HG03439 (cell line): ENCODE data around the gene YLPM1.

Experiments used
- ATAC-seq: cut with Tn5 transposase; IDR thresholded peaks from one replicate; pipeline ENCODE4 v1.9.1; 2021; ENCODE audit warnings: mild to moderate bottlenecking, moderate library complexity; ENCODE audit not compliant: unreplicated experiment

The YLPM1 gene

DNA sequence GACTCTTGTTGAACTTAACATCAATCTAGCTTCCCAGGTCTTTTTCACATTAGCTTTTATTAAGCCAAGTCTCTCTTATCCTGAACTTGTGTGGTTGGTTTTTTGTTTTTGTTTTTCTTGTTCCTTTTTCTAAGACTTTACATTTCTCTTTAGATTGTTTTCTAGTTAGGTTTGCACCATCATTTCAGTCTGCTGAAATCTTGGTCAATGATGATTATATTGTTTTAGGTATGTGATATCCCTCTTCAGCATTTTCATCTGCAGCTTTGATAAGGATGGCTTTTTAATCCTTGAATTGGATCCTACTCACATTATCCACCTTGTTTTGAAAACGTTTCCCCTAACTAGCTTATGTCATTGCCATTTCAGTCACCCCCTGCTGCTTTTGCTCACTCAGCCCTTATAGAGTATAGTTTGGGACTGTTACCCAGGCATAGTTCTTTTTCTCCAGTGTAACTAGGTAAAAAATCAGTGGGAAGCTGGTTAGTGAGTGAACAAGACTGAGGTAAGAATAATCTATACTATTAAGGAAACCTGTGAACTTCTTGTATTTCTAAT is 22.0 kb downstream of the YLPM1 start:
- no peak for ATAC-seq

GRCh38 chr14:74786796-74787315 is 23.7 kb downstream of the YLPM1 start:
- ATAC-seq: no peak

- no peak for ATAC-seq
Observed at GRCh38 chr14:74792249-74793039, 29.3 kb downstream of the YLPM1 start.

DNA sequence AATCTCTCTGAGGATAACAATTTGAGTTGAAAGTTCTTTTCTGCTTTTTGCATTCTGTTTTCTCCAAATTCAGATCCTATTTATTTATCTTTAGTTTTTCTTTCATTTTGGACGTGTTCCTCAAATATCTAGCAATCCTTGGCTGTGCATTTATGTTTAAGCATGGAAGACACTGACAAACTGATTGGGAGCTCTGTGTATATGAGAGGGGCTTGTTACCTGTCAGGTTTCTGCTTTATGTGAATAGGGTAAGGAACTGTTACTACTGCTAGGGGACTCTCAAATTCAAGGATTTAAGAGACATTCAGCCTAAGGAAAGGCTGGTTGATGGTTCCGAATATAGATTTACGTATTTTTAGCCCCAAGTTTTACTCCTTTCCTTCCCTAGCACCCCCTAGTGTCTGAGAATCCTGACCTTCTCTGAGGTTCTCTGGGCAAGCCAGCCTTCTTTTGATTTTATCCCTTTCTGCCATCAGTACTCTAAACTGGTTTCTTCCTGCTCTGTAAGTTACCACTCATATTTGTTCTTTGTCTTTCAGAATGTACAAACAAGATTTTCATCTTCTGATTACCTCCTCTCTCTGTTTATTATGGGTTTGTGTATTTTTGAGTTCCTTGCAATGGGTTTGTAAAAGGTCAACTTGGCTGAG is 30.5 kb downstream of the YLPM1 start:
- no peak for ATAC-seq

- no peak for ATAC-seq
Observed at GRCh38 chr14:74794947-74795346, 31.8 kb downstream of the YLPM1 start.

DNA sequence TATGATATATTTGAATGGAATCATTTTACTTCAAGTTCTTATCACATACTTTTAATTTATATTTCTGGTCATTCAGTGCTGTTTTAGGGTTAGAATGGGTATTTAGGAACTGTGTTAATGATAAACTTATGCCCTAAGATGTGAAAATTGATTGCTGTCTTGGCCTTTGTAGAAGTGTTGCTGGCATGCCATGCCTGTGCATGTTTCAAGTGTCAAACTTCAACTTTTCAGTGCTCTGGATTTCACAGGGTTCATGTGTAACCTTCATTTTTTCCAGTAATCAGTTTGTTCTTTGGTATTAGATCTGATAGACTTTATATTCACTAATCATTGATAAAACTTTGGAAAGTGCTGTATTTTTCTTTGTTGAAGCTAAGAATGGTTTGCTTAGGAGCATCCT is 36.6 kb downstream of the YLPM1 start:
- ATAC-seq: no peak

GRCh38 chr14:74800780-74801179 is 37.7 kb downstream of the YLPM1 start:
- no peak for ATAC-seq

DNA sequence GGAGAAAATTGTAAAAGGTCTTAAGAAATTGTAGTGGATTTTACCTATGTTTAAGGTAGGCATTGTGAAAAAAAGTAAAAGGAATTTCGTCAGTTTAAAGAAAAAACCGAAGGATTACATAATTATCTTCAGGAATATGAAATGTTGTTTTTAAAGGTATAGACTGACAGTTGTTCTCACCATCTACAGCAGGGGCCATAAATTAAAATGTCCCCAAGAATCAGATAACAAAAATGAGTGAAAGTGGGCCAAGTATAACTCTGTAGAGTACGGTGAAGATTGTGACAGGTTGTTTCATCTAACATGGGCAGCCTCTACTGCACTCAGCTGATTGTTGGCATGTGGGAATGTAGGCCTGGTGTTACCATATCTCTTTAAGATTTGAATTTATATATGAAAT is 38.3 kb downstream of the YLPM1 start:
- no peak for ATAC-seq

DNA sequence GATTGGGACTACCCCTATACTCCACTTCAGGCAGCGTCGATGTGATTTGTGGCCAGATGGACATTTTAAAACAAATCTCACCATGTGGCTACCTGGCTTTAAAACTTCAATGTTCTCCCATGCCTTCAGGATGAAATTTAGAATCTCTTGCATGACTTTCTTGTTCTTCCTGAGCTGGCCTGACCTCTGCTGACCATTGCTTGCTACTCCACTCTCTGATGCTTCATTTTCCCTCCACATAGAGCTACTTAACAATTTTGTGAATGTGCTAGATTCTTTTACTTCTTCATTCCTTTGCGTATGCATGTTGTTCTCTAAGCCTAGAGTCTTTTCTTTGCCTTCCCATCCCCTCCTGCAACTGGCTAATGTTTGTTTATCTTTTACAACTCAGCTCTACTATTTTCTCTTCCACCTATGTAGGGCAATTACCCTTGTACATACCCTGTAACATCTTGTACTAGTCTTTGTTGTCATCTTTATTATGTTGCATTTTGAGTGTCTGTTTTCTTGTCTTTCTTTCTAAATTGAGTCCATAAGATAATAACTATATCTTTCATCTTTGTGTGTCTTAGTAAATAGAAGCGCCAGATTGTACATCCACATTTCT is 41.2 kb downstream of the YLPM1 start:
- ATAC-seq: no peak

- ATAC-seq: no peak
Observed at GRCh38 chr14:74807853-74808545, 44.9 kb downstream of the YLPM1 start.

- no peak for ATAC-seq
Observed at GRCh38 chr14:74816124-74816523, 53.0 kb downstream of the YLPM1 start.

DNA sequence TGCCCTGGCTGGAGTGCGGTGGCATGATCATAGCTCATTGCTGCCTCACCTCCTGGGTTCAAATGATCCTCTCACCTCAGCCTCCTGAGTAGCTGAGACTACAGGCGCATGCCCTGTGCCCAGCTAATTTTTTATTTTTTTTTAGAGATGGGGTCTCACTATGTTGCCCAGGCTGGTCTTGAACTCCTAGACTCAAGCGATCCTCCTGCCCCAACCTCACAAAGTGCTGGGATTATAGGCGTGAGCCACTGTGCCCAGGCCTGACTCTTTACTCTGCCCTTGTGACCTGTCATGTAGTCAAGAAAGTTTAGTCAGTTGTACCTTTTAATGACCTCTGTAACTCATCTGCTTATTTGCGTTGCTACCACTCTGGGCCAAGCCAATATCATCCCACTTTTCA is 57.2 kb downstream of the YLPM1 start:
- ATAC-seq: no peak

- no peak for ATAC-seq
Observed at GRCh38 chr14:74821267-74821915, 58.3 kb downstream of the YLPM1 start.

DNA sequence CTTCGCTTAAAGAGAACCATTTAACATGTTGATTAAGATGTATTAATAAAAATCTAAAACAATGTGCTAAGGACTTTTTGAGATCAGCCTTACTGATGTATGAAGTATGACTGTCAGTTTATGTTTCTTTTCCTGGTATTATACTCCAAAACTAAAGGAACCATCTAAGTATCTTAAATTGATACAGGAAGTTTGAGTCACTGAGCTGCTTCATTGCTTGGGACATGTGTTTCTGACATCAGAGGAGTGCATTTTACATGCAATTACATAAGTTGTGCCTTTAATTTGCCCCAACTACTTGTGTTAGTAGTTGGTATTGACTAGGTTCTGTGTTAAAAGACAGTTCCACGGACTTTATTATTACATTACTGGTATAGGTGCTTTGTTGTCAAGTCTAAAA is 61.9 kb downstream of the YLPM1 start:
- no peak for ATAC-seq

- ATAC-seq: no peak
Observed at GRCh38 chr14:74826574-74826973, 63.5 kb downstream of the YLPM1 start.

DNA sequence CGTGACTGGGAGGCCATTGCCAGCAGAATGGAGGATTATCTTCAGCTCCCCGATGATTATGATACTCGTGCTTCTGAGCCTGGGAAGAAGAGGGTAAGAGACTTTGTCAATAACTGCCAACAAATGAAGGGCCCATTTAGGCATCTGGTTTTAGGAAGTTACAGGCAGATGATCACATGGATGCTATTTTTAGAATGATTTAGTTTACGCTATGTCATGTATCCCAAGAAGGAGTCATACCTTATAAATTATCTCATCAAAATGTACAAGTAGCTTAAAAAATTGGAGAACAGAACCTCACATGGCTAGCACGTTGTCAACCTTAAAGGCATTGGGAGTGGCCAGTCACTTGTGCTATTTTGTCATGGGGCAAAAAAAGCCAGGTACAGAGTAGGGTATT is 66.1 kb downstream of the YLPM1 start:
- no peak for ATAC-seq

- ATAC-seq: no peak
Observed at GRCh38 chr14:74832849-74833248, 69.7 kb downstream of the YLPM1 start.

GRCh38 chr14:74834692-74835392 is 71.7 kb downstream of the YLPM1 start:
- no peak for ATAC-seq

GRCh38 chr14:74835645-74836250 is 72.6 kb downstream of the YLPM1 start:
- ATAC-seq: no peak
